Upper lobe of left lung (tissue), 6 donors: ENCODE measurements around the gene IQSEC1. TPM values are rescaled to one million over a fixed set of nuclear protein-coding genes. Genes with fewer than 3 reads are reported as not detected.

Source experiments
- ATAC-seq, 2 donors: fragments of 200-7000 bp; cut with Tn5 transposase; one replicate each; pipeline ENCODE4 v1.9.1; 2022; ENCODE audit warnings: mild to moderate bottlenecking in 2 of 2, moderate library complexity in 2 of 2; ENCODE audit not compliant: low FRiP score in 2 of 2
- DNase-seq, 2 donors: peaks; one replicate each; pipeline ENCODE4 v3.0.0-alpha.2; 2019 to 2020
- H3K27ac ChIP-seq, 4 donors: fragments of 200-600 bp; sonication (generic); one replicate each; pipeline ENCODE4 v1.5.1; 2016 to 2019
- H3K27me3 ChIP-seq, 4 donors: fragments of 200-600 bp; sonication (generic); one replicate each; pipeline ENCODE4 v1.5.1; 2017 to 2019
- H3K36me3 ChIP-seq, 4 donors: fragments of 200-600 bp; sonication (generic); one replicate each; pipeline ENCODE4 v1.5.1; 2016 to 2019
- H3K4me1 ChIP-seq, 4 donors: fragments of 200-600 bp; sonication (generic); one replicate each; pipeline ENCODE4 v1.5.1; 2018 to 2019
- H3K4me3 ChIP-seq, 4 donors: fragments of 200-600 bp; sonication (generic); one replicate each; pipeline ENCODE4 v1.5.1; 2017 to 2019; ENCODE audit warnings: mild to moderate bottlenecking in 2 of 4, moderate library complexity in 1 of 4
- H3K9me3 ChIP-seq, 4 donors: fragments of 200-600 bp; sonication (generic); one replicate each; pipeline ENCODE4 v1.5.1; 2018 to 2019
- EP300 ChIP-seq, 4 donors: sonication (generic); formaldehyde crosslinking; IDR thresholded peaks; one replicate each; pipeline ENCODE4 v1.5.1; 2017; ENCODE audit warnings: antibody characterized with exemption in 4 of 4, control low read depth in 2 of 4
- POLR2A ChIP-seq, 4 donors: fragments of 450-650 bp; IDR thresholded peaks; one replicate each; pipeline ENCODE4 v1.5.1; 2016 to 2017; ENCODE audit warnings: antibody characterized with exemption in 4 of 4, mild to moderate bottlenecking in 2 of 4
- POLR2AphosphoS5 ChIP-seq, 2 donors: sonication (generic); formaldehyde crosslinking; IDR thresholded peaks; one replicate each; pipeline ENCODE4 v1.5.1; 2017; ENCODE audit warnings: antibody characterized with exemption in 2 of 2
- WGBS, 2 donors: methylation state at CpG; one replicate each; pipeline ENCODE4 v1.1.5; 2017 to 2018; 5-methylcytosine and 5-hydroxymethylcytosine counted together
- total RNA-seq, 6 donors: library from RNA; depleted of rRNA in 4 of 6; stranded (reverse); fragments of >200 nt in 4 of 6; gene quantifications; one replicate each; pipeline versions ENCODE4 v1.1.0 to v1.2.1, GENCODE V29; 2016 to 2021
- TF ChIP-seq, protein P1 (sequence below), 6 experiments: fragments of 450-650 bp in 4 of 6; fragments of 200-600 bp in 2 of 6; sonication (generic) in 2 of 6; IDR thresholded peaks; one replicate each; pipeline ENCODE4 v1.5.1; 2016 to 2019; ENCODE audit warnings: antibody characterized with exemption in 6 of 6
- donor health status: DM: no; HTN: no; CAD: no; lungs with moderate emphysema.
- donor health status: DM: no; HTN: yes; CAD: no; lungs with severe emphysema.

Gene IQSEC1
- total RNA-seq, 6 donors from 2014 or later = 51.1 to 105 (median 81.0) TPM

GRCh38 chr3:12877040-12877439, 196.2 kb downstream of the IQSEC1 start:
- 92 to 95% methylated on average over 5 to 7 of the region's 7 CpGs for WGBS, 2 donors
- H3K4me1 ChIP-seq = peaks cover 5 to 12% (median 9%) of the 10 kb centered on the region in 4 donors
- H3K27ac ChIP-seq = no peak overlapping the region
- no peaks in the 10 kb centered on the region for H3K36me3 ChIP-seq
- no peaks in the 10 kb centered on the region for H3K27me3 ChIP-seq
- DNase-seq (no peak), ATAC-seq (no peak)
- TF ChIP-seq POLR2AphosphoS5 (IDR thresholded peaks at IDR 0.05) = no peak
- TF ChIP-seq EP300 (IDR thresholded peaks at IDR 0.05) = no peak
- no peak for TF ChIP-seq POLR2A (IDR thresholded peaks at IDR 0.05)
- TF ChIP-seq, protein P1, sequence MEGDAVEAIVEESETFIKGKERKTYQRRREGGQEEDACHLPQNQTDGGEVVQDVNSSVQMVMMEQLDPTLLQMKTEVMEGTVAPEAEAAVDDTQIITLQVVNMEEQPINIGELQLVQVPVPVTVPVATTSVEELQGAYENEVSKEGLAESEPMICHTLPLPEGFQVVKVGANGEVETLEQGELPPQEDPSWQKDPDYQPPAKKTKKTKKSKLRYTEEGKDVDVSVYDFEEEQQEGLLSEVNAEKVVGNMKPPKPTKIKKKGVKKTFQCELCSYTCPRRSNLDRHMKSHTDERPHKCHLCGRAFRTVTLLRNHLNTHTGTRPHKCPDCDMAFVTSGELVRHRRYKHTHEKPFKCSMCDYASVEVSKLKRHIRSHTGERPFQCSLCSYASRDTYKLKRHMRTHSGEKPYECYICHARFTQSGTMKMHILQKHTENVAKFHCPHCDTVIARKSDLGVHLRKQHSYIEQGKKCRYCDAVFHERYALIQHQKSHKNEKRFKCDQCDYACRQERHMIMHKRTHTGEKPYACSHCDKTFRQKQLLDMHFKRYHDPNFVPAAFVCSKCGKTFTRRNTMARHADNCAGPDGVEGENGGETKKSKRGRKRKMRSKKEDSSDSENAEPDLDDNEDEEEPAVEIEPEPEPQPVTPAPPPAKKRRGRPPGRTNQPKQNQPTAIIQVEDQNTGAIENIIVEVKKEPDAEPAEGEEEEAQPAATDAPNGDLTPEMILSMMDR (IDR thresholded peaks at IDR 0.05) = no peak
- no peaks in the 10 kb centered on the region for H3K9me3 ChIP-seq
- H3K4me3 ChIP-seq = no peak overlapping the region

- peak; percentile 52 to 68 for ATAC-seq
- Histone ChIP-seq H3K27me3 (no peaks in the 10 kb centered on the region), H3K27ac (no peak overlapping the region), H3K36me3 (no peaks in the 10 kb centered on the region), H3K9me3 (no peaks in the 10 kb centered on the region), H3K4me1 (peaks cover 5 to 12% (median 9%) of the 10 kb centered on the region in 4 donors), H3K4me3 (peak overlapping the region in 3 of 4 donors; percentile 17 to 33 (median 32))
- WGBS, 2 donors = 40% methylated on average over 36 of the region's 60 CpGs; no CpG with 5 or more reads in 1 of the 2 donors
- TF ChIP-seq POLR2AphosphoS5 (IDR thresholded peaks at IDR 0.05) (no peak), EP300 (IDR thresholded peaks at IDR 0.05) (no peak)
- TF ChIP-seq, protein P1 (IDR thresholded peaks at IDR 0.05) = peak in 1 of 6 experiments; percentile 23
- DNase-seq = peak; percentile 42 to 86
Measured at GRCh38 chr3:12875857-12876836, 197.1 kb downstream of the IQSEC1 start.

GRCh38 chr3:12871404-12871983, 201.7 kb downstream of the IQSEC1 start:
- WGBS, 2 donors = 81 to 83% methylated on average over 12 of the region's 12 CpGs
- no peaks in the 10 kb centered on the region for H3K36me3 ChIP-seq
- H3K9me3 ChIP-seq = no peaks in the 10 kb centered on the region
- H3K27me3 ChIP-seq = peaks cover 0 to 14% (median 0%) of the 10 kb centered on the region in 4 donors
- TF ChIP-seq EP300 (IDR thresholded peaks at IDR 0.05) = no peak
- TF ChIP-seq, protein P1 (IDR thresholded peaks at IDR 0.05) = no peak
- TF ChIP-seq POLR2AphosphoS5 (IDR thresholded peaks at IDR 0.05) = no peak
- TF ChIP-seq POLR2A (IDR thresholded peaks at IDR 0.05) = no peak
- H3K4me3 ChIP-seq = no peak overlapping the region
- peaks cover 15 to 25% (median 22%) of the 10 kb centered on the region in 4 donors for H3K4me1 ChIP-seq
- H3K27ac ChIP-seq = no peak overlapping the region
- no peak for DNase-seq
- no peak for ATAC-seq

GRCh38 chr3:12870942-12871341, 202.3 kb downstream of the IQSEC1 start:
- ATAC-seq (peak in 1 of 2 donors; percentile 65), DNase-seq (peak in 1 of 2 donors; percentile 37)
- no peak overlapping the region for H3K4me3 ChIP-seq
- WGBS, 2 donors = 64 to 70% methylated on average over 7 to 9 of the region's 9 CpGs
- no peak overlapping the region for H3K27ac ChIP-seq
- peaks cover 0 to 14% (median 0%) of the 10 kb centered on the region in 4 donors for H3K27me3 ChIP-seq
- no peaks in the 10 kb centered on the region for H3K36me3 ChIP-seq
- TF ChIP-seq, protein P1 (IDR thresholded peaks at IDR 0.05) = no peak
- TF ChIP-seq EP300 (IDR thresholded peaks at IDR 0.05) (no peak), POLR2A (IDR thresholded peaks at IDR 0.05) (no peak), POLR2AphosphoS5 (IDR thresholded peaks at IDR 0.05) (no peak)
- H3K4me1 ChIP-seq = peaks cover 12 to 19% (median 16%) of the 10 kb centered on the region in 4 donors
- H3K9me3 ChIP-seq = no peaks in the 10 kb centered on the region
